ENCODE data around the gene TTC23L.
"Not testable (repeated sequence)": the region's sequence is repeated elsewhere in the genome, so short reads cannot be mapped to it uniquely, and the experiment has no call there.

The TTC23L gene

DNA sequence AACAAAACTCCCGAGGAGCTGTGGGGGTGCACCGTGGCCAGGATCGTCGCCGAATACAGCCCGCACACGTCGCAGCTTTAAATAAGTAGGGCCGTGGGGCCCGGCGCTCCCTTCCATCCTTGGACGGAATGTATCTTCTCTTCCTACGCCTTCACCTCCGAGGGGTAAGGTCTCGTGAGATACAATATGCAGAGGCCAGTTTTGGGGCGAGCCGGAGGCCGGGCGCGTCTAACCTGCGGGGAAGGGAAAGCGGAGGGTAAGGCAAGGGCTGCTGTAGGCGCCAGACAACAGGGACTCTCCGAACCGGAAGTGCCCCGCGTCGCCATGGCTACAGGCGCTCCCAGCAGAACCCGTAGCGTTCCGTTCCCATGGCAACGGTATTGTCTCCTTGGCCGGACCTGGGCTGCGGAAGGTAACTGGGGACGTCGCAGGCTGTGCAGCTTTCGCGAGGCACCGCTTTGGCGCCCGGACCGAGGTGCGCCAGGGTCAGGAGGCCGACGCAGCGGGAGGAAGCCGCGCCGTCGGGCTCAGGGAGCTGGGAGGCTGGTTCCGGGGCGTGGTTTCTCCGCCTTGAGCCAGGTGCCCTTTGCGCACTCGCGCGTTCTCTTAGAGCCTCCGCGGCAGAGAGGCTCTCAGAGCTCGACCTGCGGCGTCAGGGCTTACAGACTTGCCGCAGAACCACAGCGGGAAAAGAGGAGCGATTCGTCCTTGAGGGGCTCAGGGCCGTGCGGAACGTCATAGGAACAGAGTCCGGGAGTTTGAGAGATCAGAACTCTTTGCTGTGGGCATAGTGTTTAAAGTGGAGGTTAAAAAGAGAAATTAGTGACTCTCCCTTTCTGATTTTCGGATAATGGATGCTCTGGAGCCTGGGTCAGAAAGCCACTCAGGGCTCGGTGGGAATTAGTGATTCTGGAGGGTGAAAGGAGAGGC is at the start of gene TTC23L:
TSS of gene TTC23L (plus strand) at position 380 of the 930 bp plus-strand sequence. CDS start 1,508 bp downstream, outside the sequence.
- peak; percentile 12 for DNase-seq

DNA sequence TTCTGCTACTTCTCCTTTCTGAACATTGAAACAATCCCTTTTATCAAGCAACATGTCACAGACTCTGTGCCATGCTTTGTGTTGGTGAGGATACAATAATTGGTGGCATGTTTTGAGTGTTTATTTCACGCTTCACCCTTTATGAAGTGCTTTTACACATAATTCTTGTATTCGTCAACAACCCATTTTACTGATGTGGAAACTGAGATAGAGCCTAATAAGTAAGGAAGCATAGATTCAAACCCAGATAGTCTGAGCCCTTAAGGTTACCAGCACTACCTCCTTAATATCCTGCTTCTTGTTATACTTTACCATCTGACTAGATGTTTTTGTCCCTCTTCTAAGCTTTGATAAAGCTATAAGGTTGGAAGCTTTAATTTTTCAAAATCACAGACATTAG is 49.3 kb upstream of the TTC23L start:
- DNase-seq: no peak

DNA sequence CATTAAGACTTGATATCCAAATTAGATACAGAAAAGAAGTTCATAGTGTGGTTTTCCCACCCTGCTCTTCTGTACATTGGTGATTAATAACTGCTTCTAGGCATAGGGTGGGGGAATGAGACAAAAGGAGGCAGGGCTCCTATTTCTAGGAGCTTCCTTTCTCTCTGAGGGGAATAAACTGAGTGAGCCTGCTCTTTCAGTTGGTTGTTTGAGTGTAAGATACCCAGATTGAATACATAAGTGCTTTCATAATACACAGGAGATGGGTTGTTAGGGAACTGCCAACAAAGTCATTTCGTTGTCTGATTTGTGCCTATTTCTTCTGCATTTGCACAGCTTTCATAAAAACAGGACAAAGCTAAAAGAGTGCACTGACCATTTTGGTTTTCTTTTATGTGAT is 48.9 kb upstream of the TTC23L start:
- DNase-seq: no peak

DNA sequence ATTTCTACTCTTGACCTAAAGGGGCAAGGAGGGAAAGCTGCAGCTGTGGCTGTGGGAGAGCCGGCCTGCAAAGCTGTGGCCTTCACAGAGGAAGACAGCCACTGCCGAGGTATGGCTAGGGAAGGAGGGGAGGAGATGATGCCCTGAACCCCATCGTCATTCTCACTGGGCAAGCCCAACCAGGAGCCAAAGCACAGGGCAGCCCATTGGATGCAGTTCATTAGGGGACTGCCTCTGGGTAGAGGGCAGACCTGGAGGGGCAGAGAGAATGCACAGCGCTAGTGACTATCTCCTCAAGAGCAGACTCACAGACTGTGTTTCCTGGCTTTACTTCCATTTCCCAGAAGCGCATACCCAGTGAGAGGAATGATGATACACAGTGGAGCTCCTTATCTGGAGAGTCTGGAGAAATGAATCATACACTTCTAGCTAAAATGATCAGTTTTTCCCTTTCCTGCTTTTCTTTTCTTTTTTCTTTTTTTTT is 47.2 kb upstream of the TTC23L start:
- no peak for DNase-seq

- no peak for DNase-seq
Observed at GRCh38 chr5:34802834-34803563, 36.0 kb upstream of the TTC23L start.

GRCh38 chr5:34803974-34804732 is 34.8 kb upstream of the TTC23L start:
- no peak for DNase-seq

DNA sequence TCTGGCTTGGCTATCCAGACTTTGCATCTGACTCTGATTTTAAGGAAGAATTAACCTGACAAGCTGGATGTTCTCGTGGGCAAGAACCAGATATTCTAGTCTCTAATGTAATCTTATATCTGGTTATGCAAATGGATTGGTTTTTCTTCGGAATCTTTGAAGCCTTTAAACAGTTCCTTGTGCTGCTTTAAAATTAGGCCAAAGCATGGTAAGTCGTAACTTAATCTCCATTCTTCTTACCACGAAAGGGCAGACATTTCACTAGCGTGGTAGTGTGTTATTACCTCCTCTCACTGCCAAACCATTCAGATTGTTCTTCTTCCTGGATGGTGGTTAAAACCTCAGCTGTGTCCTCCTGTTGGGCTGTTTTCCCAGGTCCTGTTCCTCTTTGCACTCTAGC is 34.1 kb upstream of the TTC23L start:
- DNase-seq: no peak

GRCh38 chr5:34806532-34806931 is 32.4 kb upstream of the TTC23L start:
- DNase-seq: no peak

- no peak for DNase-seq
Observed at GRCh38 chr5:34811706-34812105, 27.3 kb upstream of the TTC23L start.

DNA sequence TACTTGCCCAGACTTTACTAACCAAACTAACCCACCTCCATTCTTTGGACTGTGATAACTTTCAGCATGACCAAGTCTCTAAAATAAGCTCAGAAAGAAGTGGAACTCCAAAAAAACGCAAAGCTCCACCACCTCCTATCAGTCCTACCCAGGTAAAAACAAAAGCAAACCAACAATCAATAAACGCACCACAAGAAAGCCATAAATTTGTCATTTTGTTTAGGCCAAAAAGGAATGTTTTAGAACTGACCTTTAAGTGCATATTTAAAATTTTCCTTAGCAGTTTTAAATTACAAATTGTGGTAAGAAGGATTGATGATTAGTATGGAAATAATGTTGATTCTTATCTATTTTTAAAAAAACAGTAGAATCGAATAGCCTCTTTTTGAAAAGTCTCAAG is 25.5 kb upstream of the TTC23L start:
- no peak for DNase-seq

DNA sequence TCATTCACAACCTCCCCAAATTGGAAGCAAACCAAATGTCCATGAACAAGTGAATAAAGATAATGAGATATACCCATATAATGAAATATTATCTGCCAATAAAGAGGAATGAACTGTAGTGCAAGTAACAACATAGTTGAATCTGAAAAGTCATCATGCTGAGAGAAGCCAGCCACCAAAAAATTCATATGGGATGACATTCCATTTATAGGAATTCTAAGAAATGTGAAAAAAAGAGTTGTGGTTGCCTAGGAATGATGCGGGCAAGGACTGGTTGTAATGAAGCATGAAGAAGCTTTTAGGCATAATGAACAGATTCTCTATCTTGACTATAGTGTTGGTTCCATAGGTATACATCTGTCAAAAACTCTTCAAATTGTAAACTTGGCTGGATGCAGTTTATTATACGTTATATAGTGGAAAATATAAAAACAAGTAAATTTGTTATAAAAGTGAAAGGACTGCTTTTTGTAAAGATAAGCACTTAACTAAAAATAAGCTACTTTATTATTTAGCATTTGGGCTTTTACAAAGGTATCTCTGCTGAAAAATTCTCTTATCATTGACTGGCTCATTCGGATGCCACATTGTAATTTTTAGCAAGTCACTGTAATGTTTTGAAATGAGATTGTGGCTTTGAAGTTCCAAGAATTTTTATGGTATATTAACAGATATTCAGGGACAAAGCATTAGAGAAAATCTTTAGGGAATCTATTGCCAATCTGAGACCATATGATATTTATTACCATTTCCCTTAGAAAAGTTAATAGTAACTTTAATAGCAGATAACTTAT is 21.2 kb upstream of the TTC23L start:
- no peak for DNase-seq

DNA sequence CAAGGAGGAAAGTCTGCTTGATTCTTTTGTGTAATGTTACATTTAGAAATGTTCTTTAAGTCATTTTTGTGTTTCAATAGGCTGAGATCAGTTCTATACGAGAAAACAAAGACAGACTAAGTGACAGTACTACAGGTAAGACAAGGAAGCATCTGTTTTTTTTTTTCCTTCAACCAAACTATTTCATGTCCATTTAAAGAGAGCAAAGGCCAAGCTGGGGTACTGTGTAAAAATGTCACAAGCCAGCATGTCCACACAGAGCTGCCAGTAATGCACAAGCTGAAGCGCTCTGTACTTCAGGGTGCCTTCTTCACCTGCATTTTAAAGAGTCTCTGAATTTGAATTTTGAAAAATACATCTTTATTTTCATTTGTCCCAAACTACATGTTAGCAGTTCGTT is 20.2 kb upstream of the TTC23L start:
- DNase-seq: no peak

- DNase-seq: no peak
Observed at GRCh38 chr5:34820593-34820992, 18.4 kb upstream of the TTC23L start.

DNA sequence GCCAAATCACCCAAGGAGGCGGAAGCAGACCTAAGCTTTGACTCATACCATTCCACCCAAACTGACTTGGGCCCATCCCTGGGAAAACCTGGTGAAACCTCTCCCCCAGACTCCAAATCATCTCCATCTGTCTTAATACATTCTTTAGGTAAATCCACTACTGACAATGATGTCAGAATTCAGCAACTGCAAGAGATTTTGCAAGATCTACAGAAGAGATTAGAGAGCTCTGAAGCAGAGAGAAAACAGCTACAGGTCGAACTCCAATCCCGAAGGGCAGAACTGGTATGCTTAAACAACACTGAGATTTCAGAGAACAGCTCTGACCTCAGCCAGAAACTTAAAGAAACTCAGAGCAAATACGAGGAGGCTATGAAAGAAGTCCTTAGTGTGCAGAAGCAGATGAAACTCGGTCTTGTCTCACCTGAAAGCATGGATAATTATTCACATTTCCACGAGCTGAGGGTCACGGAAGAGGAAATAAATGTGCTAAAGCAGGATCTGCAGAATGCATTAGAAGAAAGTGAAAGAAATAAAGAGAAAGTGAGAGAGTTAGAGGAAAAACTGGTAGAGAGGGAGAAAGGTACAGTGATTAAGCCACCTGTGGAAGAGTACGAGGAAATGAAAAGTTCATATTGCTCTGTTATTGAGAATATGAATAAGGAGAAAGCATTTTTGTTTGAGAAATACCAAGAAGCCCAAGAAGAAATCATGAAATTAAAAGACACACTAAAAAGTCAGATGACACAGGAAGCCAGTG is 15.8 kb upstream of the TTC23L start:
- DNase-seq: no peak

- no peak for DNase-seq
Observed at GRCh38 chr5:34826347-34826746, 12.6 kb upstream of the TTC23L start.

DNA sequence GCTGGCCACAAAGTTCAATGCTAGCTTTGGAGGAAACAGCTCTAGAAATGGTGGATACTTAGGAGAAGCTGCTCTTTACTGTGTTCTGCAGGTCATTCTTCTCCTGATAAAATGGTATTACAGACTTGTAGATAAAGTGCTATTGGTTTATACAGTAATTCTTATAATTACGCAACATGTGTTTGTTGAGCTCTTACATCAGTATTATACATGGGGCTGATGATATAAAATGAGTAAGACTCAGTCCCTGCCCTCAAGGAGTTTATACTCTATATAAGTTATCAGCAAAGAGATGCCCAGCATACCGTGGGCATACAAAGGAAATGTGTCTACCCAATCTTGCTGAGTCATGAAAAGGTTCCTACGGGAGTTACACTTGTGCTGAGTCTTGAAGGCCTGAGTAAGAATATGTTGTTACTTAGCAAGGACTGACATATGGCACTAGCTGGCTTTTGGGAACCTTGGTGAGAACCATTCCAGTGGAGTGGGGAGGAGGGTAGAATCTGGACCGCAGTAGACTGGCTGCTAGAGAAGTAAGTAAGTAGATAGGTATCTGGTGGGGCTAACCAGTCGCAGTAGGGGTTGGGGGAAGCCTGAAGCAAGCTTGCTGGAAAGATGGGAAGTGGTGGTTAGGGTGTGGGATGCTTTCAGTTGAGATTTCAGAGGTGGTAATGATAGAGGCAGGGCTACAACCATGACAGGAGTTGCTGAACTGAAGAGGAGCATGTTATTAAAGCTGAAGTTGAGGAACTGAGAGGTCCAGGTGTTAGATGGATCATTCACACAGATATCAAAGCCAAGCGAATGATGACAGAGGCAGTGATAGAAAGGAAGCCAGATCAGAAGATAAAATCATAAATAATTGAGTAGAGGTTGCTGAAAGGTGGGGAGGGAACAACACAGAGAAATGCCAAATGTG is 11.1 kb upstream of the TTC23L start:
- DNase-seq: no peak

- DNase-seq: not testable (repeated sequence)
Observed at GRCh38 chr5:34830827-34831226, 8.1 kb upstream of the TTC23L start.

DNA sequence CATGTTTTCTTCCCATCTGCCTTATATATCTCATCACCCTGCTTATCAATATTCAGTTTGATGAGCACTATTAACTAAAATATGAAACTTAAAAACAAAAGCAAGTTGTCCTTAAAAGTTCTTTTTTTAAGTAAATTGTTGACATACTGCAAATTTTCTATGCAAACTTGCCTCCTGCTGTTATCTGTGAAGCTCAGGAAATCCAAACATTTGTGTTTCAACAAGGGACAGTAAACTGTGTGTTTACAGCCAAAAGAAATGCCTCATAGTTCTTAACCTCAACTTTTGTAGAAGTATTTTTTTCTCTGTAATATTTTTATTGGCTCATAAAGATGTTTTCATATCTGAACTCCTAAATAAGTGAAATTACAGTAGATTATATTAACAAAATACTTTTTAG is 7.7 kb upstream of the TTC23L start:
- DNase-seq: no peak

- no peak for DNase-seq
Observed at GRCh38 chr5:34832568-34832967, 6.4 kb upstream of the TTC23L start.

- no peak for DNase-seq
Observed at GRCh38 chr5:34833090-34833489, 5.9 kb upstream of the TTC23L start.
